Tibial artery (tissue), 4 donors: ENCODE results near the gene BCL11A.
"Not testable (repeated sequence)": the region's sequence is repeated elsewhere in the genome, so short reads cannot be mapped to it uniquely, and the experiment has no call there.

Source experiments
- DNase-seq, 2 donors: peaks; one replicate each; pipeline ENCODE4 v3.0.0-alpha.2; 2019
- H3K27ac ChIP-seq, 2 donors: fragments of 200-600 bp; sonication (generic) in 1 of 2; 1 replicate in 1 of 2; 2 replicates in 1 of 2; pipeline ENCODE4 v1.5.1; 2018 to 2019; ENCODE audit warnings: mild to moderate bottlenecking in 1 of 2
- H3K27me3 ChIP-seq, 2 donors: fragments of 200-600 bp; sonication (generic) in 1 of 2; one replicate each; pipeline versions ENCODE4 v1.5.1 to v1.6.0; 2016 to 2019
- H3K36me3 ChIP-seq, 3 donors: fragments of 200-600 bp; sonication (generic) in 2 of 3; one replicate each; pipeline ENCODE4 v1.5.1; 2016 to 2019; ENCODE audit warnings: mild to moderate bottlenecking in 2 of 3
- H3K4me1 ChIP-seq, 4 donors: fragments of 200-600 bp; sonication (generic) in 2 of 4; 1 replicate in 3 of 4; 2 replicates in 1 of 4; pipeline ENCODE4 v1.5.1; 2016 to 2019
- H3K4me3 ChIP-seq, 2 donors: fragments of 200-600 bp; sonication (generic) in 1 of 2; 1 replicate in 1 of 2; 2 replicates in 1 of 2; pipeline ENCODE4 v1.5.1; 2018 to 2019; ENCODE audit warnings: mild to moderate bottlenecking in 2 of 2
- H3K9me3 ChIP-seq, 3 donors: fragments of 200-600 bp; sonication (generic) in 1 of 3; one replicate each; pipeline ENCODE4 v1.5.1; 2016 to 2019
- intact Hi-C: fragments of 100-400 bp; cut with DNase I; formaldehyde crosslinking; loops from one replicate; pipeline ENCODE4 v1.15.0; 2023; ENCODE audit warnings: low total_unique reads
- TF ChIP-seq, protein P1 (sequence below), 2 experiments: fragments of 200-600 bp in 1 of 2; fragments of 450-650 bp in 1 of 2; IDR thresholded peaks; one replicate each; pipeline ENCODE4 v1.5.1; 2017 to 2019; ENCODE audit warnings: antibody characterized with exemption in 2 of 2, mild to moderate bottlenecking in 1 of 2, moderate library complexity in 1 of 2

Gene BCL11A

DNA sequence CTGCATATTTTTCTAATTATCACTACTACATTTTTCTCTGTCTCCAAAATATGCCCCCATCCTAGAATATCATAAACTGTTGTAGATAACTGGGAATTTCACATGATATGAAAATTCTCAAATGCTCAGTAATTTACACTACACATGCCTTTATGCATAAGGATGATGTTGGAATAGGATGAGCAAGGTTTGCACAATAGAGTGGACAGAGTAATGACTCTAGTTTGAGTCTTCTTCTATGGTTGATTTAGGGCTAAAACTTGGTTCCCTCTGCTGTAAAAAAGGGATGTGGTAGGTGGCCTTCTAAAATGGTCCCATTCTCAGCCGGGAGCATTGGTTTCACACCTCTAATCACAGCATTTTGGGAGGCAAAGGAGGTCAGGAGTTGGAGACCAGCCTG is 129.9 kb downstream of the BCL11A start:
- intact Hi-C loops: no loop called here
- Histone ChIP-seq H3K27ac (no peak overlapping the region), H3K4me1 (no peaks in the 10 kb centered on the region), H3K36me3 (no peaks in the 10 kb centered on the region), H3K9me3 (no peaks in the 10 kb centered on the region), H3K4me3 (no peak overlapping the region), H3K27me3 (no peaks in the 10 kb centered on the region)
- TF ChIP-seq, protein P1, sequence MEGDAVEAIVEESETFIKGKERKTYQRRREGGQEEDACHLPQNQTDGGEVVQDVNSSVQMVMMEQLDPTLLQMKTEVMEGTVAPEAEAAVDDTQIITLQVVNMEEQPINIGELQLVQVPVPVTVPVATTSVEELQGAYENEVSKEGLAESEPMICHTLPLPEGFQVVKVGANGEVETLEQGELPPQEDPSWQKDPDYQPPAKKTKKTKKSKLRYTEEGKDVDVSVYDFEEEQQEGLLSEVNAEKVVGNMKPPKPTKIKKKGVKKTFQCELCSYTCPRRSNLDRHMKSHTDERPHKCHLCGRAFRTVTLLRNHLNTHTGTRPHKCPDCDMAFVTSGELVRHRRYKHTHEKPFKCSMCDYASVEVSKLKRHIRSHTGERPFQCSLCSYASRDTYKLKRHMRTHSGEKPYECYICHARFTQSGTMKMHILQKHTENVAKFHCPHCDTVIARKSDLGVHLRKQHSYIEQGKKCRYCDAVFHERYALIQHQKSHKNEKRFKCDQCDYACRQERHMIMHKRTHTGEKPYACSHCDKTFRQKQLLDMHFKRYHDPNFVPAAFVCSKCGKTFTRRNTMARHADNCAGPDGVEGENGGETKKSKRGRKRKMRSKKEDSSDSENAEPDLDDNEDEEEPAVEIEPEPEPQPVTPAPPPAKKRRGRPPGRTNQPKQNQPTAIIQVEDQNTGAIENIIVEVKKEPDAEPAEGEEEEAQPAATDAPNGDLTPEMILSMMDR (IDR thresholded peaks at IDR 0.05): no peak
- DNase-seq: no peak

DNA sequence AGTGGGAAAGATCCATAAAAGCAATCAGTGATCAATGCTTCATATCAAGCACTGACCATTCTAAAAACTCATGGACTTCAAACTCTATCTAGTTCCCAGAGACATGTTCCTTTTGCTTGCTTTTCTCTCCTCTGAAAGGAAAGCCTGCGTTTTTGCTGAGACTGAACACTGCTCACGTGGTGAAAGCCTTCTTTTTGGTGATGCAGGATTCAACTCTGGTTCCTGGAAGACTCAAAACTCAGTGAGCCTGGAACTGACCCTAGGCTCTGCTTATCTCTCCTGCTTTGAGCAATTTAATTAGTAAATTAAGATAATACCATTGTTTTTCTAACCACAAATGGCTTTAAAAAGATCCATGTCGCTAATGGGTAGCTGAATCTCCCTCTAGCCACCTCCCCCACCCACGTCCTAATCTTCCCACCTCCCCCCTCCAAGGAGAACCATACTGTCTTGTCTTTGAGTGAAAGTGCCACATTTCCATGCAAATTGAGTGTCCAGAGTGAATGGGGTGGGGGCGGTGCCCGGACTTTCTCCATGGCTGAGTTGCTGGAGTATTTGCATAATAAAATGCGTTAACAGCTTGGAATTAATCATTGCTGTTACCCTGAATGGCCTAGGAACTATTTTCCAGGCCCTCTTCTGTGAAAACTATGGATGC is 130.5 kb downstream of the BCL11A start:
- TF ChIP-seq, protein P1 (IDR thresholded peaks at IDR 0.05): no peak

DNA sequence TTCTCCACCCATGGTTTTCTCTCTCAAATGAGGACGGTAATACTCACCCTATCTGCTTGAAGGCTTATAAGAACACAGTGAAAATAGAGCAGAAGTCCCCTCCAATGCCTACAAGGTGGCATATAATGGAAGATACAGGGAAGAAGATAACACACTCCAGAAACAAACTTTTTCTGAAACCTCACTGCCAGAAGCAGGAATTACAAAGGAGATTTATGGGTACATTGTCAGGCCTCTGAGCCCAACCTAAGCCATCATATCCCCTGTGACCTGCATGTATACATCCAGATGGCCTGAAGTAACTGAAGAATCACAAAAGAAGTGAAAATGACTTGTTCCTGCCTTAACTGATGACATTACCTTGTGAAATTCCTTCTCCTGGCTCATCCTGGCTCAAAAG is 136.2 kb downstream of the BCL11A start:
- intact Hi-C loops, H3K4me1 ChIP-seq, DNase-seq, H3K9me3 ChIP-seq, H3K27me3 ChIP-seq, H3K4me3 ChIP-seq, H3K36me3 ChIP-seq, H3K27ac ChIP-seq: not testable (repeated sequence)

More for the DNA sequence above, 130.5 kb downstream of the BCL11A start:
- Histone ChIP-seq H3K4me3 (no peak overlapping the region), H3K27me3 (no peaks in the 10 kb centered on the region), H3K4me1 (no peaks in the 10 kb centered on the region), H3K27ac (no peak overlapping the region), H3K9me3 (no peaks in the 10 kb centered on the region), H3K36me3 (no peaks in the 10 kb centered on the region)
- intact Hi-C loops: no loop called here
- DNase-seq: no peak

DNA sequence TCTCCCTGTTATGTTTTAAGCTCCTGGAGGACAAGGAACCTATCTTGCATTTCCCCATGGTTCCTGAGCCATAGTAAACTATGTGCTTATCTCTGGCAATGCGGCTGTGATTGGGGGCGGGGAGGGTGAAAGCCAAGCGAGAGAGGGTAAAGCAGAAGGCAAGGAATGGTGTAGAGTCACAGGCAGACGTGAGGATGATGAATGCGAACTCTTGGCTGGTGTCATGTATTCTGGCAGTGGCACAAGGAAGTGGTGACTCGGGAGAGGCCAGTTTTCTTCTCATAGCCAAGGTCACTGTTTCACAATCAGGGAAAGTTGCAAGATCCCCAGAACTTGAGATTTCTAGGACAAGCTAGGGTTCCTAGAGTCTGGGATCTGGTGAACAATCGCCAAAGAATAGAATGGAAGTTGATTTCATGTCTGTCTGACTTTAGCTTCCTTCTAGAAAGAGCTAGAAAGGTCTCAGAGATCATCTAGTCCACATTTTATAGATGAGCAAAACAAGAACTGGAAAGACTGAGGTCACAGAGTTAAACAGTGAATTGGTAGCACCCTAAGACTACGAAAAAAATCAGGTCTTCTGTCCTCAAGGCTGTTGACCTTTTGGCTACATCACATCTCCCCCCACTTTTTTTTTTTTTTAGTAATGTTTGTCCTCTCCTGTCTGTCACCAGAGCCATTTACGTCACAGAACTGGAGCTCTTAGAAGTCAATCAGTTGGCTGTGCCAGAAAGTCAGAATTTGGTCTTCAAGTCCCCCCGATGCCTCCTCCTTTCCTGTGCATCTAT is 137.0 kb downstream of the BCL11A start:
- peak in 1 of 2 donors; percentile 20 for DNase-seq
- Histone ChIP-seq H3K4me1 (no peaks in the 10 kb centered on the region), H3K27me3 (no peaks in the 10 kb centered on the region), H3K27ac (no peak overlapping the region), H3K4me3 (no peak overlapping the region), H3K36me3 (no peaks in the 10 kb centered on the region), H3K9me3 (no peaks in the 10 kb centered on the region)
- TF ChIP-seq, protein P1 (IDR thresholded peaks at IDR 0.05): no peak
- intact Hi-C loops: no loop called here

DNA sequence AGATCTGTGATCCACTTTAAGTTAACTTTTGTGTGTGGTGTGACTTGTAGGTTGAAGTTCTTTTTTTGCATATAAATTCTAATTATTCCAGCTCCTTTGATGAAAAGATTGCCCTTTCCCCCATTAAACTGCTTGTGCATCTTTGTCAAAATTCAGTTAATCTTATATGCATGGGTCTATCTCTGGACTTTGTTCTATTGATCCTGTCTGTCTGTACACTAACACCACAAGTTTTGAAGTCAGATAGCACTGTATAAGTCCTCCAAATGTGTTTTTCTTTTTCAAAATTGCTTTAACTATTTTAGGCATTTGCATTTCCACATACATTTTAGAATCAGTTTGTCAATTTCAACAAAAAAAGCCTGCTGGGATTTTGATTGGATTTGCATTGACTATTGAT is 137.6 kb downstream of the BCL11A start:
- Histone ChIP-seq H3K4me3 (no peak overlapping the region), H3K27me3 (no peaks in the 10 kb centered on the region), H3K9me3 (no peaks in the 10 kb centered on the region), H3K36me3 (no peaks in the 10 kb centered on the region), H3K27ac (no peak overlapping the region), H3K4me1 (no peaks in the 10 kb centered on the region)
- TF ChIP-seq, protein P1 (IDR thresholded peaks at IDR 0.05): no peak
- intact Hi-C loops: no loop called here
- no peak for DNase-seq

DNA sequence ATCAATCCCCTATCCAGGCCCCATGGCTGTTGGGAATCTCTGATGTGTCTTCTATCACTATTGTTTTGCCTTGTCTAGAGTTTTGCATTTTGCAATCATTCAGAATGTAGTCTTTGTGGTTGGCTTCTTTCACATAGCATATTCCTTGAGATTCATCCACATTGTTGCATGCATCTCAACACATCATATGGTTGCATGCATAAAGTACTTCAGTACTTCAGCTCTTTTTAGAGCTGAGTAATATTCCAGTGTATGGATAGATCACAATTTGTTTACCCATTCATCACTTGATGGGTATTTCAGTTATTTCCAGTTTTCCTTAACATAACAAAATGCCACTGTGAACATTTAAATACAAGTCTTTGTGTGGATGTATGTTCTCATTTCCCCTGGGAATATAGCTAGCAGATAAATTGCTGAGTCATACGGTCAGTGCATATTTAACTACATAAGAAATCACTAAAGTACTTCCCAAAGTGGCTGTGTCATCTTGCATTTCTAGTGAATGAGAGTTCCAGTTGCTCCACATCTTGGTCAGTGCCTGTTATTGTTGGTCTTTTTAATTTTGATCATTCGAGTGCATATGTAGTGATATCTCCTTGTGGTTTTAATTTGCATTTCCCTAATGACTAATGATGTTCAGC is 138.8 kb downstream of the BCL11A start:
- no peaks in the 10 kb centered on the region for H3K4me1 ChIP-seq
- TF ChIP-seq, protein P1 (IDR thresholded peaks at IDR 0.05): no peak
- no peaks in the 10 kb centered on the region for H3K9me3 ChIP-seq
- no peak for DNase-seq
- no peaks in the 10 kb centered on the region for H3K27me3 ChIP-seq
- no peak overlapping the region for H3K4me3 ChIP-seq
- no peaks in the 10 kb centered on the region for H3K36me3 ChIP-seq
- no peak overlapping the region for H3K27ac ChIP-seq
- intact Hi-C loops: no loop called here
